ENCODE results near the gene MFSD11.

DNA sequence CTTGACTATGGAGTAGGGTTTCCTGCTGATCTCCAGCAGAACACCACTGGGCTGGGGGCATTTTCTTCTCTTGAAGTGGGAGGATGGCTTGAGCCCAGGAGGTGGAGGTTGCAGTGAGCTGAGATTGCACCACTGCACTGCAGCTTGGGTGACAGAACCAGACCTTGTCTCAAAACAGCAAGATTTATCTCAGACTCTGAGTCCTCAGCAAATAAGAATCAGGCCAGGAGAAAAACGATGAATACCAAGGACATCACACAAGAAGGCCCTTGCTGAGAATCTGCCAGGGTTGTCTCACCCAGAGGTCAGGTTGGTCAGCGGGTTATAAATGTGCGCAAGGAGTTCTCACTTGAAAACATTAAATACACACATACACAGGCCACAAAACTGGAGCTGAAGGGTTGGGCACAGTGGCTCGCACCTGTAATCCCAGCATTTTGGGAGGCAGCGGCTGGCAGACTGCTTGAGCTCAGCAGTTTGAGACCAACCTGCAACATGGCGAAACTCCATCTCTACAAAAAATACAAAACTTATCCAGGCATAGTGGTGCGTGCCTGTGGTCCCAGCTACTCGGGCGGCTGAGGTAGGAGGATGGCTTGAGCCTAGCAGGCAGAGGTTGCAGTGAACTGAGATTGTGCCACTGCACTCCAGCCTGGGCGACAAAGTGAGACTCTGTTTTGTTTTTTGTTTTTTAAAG, 34.8 kb upstream of the MFSD11 start:
- TF ChIP-seq, protein P1, sequence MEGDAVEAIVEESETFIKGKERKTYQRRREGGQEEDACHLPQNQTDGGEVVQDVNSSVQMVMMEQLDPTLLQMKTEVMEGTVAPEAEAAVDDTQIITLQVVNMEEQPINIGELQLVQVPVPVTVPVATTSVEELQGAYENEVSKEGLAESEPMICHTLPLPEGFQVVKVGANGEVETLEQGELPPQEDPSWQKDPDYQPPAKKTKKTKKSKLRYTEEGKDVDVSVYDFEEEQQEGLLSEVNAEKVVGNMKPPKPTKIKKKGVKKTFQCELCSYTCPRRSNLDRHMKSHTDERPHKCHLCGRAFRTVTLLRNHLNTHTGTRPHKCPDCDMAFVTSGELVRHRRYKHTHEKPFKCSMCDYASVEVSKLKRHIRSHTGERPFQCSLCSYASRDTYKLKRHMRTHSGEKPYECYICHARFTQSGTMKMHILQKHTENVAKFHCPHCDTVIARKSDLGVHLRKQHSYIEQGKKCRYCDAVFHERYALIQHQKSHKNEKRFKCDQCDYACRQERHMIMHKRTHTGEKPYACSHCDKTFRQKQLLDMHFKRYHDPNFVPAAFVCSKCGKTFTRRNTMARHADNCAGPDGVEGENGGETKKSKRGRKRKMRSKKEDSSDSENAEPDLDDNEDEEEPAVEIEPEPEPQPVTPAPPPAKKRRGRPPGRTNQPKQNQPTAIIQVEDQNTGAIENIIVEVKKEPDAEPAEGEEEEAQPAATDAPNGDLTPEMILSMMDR (IDR thresholded peaks at IDR 0.05; ENCODE audit: extremely low read depth in 1 of 2, insufficient read depth in 1 of 2, low read depth in 1 of 2, low read length in 2 of 2) = no peak
- TF ChIP-seq POLR2A (IDR thresholded peaks at IDR 0.05; ENCODE audit: low read depth, low read length) = no peak
- TF ChIP-seq EZH2 (IDR thresholded peaks at IDR 0.05; ENCODE audit: borderline replicate concordance, low read depth, low read length, severe bottlenecking) = no peak
- no peak for TF ChIP-seq POLR2AphosphoS5 (IDR thresholded peaks at IDR 0.05; ENCODE audit: insufficient read depth, low read depth, low read length)
- no peak for TF ChIP-seq MYC (IDR thresholded peaks at IDR 0.05; ENCODE audit: low read depth, low read length)
- no peak for TF ChIP-seq JUN (IDR thresholded peaks at IDR 0.05; ENCODE audit: borderline replicate concordance, insufficient read depth, insufficient read length, low read depth)
